ENCODE data around the gene ZNF544. TPM values are rescaled to one million over a fixed set of nuclear protein-coding genes. Genes with fewer than 3 reads are reported as not detected.
"Not testable (repeated sequence)": the region's sequence is repeated elsewhere in the genome, so short reads cannot be mapped to it uniquely, and the experiment has no call there.

ZNF544 gene
- total RNA-seq, 2 donors from 2014 or later: 30.1 to 38.4 TPM

DNA sequence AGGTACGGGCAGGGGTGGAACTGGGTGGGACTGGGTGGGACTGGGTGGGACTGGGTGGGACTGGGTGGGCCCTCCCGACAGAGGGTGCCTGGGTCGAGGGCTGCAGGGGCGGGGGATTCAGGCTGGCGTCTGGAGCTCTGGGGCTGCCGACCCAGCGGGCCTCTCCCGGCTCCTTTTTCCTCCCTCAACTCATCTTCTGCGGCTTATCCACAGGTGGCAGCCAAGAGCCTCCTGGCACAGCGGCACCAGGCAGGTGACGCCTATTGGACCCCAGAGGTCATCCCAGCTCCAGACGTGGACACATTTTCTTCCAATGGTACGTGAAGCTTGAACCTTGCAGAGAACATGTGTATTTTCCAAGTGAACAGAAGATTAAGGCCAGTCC lies 533 bp downstream of the ZNF544 start:
- Histone ChIP-seq H3K9me3 (peaks cover 0 to 47% of the 10 kb centered on the region in 2 donors), H3K36me3 (peaks cover 38% of the 10 kb centered on the region), H3K27ac (peak overlapping the region; percentile 76 to 85), H3K4me3 (peak overlapping the region; percentile 63 to 89), H3K4me1 (peaks cover 0 to 17% of the 10 kb centered on the region in 2 donors), H3K27me3 (no peaks in the 10 kb centered on the region)
- TF ChIP-seq, protein P1, sequence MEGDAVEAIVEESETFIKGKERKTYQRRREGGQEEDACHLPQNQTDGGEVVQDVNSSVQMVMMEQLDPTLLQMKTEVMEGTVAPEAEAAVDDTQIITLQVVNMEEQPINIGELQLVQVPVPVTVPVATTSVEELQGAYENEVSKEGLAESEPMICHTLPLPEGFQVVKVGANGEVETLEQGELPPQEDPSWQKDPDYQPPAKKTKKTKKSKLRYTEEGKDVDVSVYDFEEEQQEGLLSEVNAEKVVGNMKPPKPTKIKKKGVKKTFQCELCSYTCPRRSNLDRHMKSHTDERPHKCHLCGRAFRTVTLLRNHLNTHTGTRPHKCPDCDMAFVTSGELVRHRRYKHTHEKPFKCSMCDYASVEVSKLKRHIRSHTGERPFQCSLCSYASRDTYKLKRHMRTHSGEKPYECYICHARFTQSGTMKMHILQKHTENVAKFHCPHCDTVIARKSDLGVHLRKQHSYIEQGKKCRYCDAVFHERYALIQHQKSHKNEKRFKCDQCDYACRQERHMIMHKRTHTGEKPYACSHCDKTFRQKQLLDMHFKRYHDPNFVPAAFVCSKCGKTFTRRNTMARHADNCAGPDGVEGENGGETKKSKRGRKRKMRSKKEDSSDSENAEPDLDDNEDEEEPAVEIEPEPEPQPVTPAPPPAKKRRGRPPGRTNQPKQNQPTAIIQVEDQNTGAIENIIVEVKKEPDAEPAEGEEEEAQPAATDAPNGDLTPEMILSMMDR (IDR thresholded peaks at IDR 0.05): no peak
- DNase-seq (ENCODE audit: low spot score): no peak

DNA sequence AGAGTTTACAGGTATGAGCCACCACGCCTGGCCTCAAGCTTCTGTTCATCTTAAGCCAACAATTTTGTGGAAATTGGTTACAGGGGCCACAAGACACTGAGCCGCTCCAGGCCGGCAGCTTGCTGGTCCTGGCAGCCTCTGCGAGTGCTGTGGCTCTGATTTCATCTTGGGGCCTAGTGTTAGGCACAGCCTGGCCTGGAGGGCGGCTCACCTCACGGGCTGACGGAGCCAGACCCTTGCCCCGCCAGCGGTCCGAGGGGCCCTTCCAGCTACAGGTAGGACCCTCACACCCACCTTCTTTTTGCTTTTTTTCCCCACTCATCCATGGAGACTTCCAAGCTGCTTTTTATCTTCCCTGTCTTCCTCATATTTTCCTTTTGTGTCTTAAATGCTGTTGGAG lies 8.6 kb downstream of the ZNF544 start:
- H3K36me3 ChIP-seq: peaks cover 82% of the 10 kb centered on the region
- TF ChIP-seq, protein P1 (IDR thresholded peaks at IDR 0.05): no peak
- peaks cover 4 to 91% of the 10 kb centered on the region in 2 donors for H3K9me3 ChIP-seq
- DNase-seq (ENCODE audit: low spot score): no peak
- H3K4me3 ChIP-seq: no peak overlapping the region
- no peaks in the 10 kb centered on the region for H3K4me1 ChIP-seq
- no peaks in the 10 kb centered on the region for H3K27me3 ChIP-seq
- H3K27ac ChIP-seq: no peak overlapping the region

DNA sequence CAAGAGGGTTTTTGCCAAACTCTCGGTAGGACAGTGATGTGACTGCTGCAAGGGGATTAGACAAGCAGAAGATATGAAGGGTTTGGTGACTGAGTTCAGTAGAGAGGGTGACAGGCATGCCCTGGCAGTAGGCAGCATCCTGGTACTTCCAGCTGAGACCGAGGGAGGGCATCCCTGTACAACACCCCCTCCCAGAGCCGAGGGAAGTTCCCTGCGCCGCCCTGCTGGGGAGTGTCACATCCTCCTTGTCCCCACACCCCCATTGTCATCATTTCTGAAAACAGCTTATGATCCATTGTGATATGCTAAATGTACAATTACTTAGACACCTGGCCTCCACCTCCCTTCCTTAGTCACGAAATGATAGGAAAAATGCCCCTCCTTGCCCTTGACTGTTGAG lies 14.6 kb downstream of the ZNF544 start:
- H3K4me1 ChIP-seq: no peaks in the 10 kb centered on the region
- no peak overlapping the region for H3K27ac ChIP-seq
- no peak overlapping the region for H3K4me3 ChIP-seq
- H3K36me3 ChIP-seq: peaks cover 91% of the 10 kb centered on the region
- DNase-seq (ENCODE audit: low spot score): no peak
- H3K27me3 ChIP-seq: no peaks in the 10 kb centered on the region
- peaks cover 17 to 100% of the 10 kb centered on the region in 2 donors for H3K9me3 ChIP-seq
- TF ChIP-seq, protein P1 (IDR thresholded peaks at IDR 0.05): no peak

DNA sequence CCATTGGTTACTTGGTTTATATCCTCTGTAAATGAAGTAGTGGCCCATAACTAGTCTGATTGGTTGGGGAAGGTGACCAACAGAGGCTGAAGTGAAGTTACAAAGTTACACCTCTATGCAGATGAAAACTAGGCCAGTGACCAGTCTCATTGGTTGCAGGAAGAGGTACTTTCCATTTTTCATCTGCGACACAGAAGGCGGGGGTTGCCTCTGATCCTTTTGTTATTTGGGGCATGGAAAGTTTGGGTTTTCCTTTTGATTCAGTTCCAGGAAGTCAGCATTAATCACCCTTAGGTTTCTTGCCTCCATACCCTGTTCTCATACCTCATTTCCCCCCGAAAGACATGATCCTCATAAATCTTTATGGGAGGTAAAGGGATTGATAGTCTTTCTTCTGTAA lies 20.2 kb downstream of the ZNF544 start:
- peaks cover 44 to 100% of the 10 kb centered on the region in 2 donors for H3K9me3 ChIP-seq
- H3K27me3 ChIP-seq: no peaks in the 10 kb centered on the region
- DNase-seq (ENCODE audit: low spot score): no peak
- TF ChIP-seq, protein P1 (IDR thresholded peaks at IDR 0.05): no peak
- peaks cover 98% of the 10 kb centered on the region for H3K36me3 ChIP-seq
- no peak overlapping the region for H3K27ac ChIP-seq
- H3K4me3 ChIP-seq: no peak overlapping the region
- H3K4me1 ChIP-seq: no peaks in the 10 kb centered on the region

DNA sequence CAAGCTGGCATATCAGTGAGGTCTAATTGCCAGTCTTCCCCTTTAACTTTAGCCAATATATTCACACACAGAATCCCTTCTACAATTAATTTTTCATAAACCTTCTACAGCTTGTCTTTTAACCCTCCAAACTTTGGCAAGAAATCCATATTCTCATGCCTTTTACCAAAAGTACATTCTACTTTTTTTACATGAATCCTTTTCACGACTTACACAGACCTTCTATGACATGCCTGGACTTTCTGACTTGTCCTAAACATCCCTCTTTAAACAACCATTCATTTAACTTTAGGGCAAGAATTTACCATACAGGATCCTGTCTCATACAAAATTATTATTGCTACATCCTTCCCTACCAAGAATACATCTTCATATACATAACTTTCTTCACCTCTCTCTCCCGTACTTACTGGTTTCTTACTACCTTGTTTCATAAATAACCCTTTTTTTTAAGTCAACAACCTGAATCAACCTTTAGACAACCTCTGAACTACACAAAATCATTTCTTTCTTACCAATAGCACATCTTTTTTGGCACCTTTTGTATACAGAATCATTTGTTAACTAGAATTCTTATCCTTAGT lies 23.5 kb downstream of the ZNF544 start:
- H3K9me3 ChIP-seq: peaks cover 61 to 100% of the 10 kb centered on the region in 2 donors

DNA sequence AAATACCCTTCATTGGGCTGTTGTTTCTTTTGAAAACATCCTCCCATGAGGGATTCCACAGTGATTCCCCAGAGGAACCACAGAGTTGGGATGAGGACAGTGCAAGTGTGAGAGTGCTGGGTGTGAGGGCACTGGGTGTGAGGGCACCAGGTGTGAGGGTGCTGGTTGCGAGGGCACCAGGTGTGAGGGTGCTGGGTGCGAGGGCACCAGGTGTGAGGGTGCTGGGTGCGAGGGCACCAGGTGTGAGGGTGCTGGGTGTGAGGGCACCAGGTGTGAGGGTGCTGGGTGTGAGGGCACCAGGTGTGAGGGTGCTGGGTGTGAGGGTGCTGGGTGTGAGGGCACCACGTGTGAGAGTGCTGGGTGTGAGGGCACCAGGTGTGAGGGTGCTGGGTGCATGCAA lies 29.5 kb downstream of the ZNF544 start:
- H3K4me3 ChIP-seq, H3K27me3 ChIP-seq: not testable (repeated sequence)
- H3K36me3 ChIP-seq: peaks cover 100% of the 10 kb centered on the region

More for the DNA sequence above, 23.5 kb downstream of the ZNF544 start:
- H3K27ac ChIP-seq: no peak overlapping the region
- H3K4me1 ChIP-seq: no peaks in the 10 kb centered on the region
- H3K4me3 ChIP-seq: no peak overlapping the region
- DNase-seq (ENCODE audit: low spot score): no peak
- no peaks in the 10 kb centered on the region for H3K27me3 ChIP-seq
- TF ChIP-seq, protein P1 (IDR thresholded peaks at IDR 0.05): no peak
- peaks cover 98% of the 10 kb centered on the region for H3K36me3 ChIP-seq

More for the DNA sequence above, 29.5 kb downstream of the ZNF544 start:
- peaks cover 86 to 100% of the 10 kb centered on the region in 2 donors for H3K9me3 ChIP-seq
- not testable (repeated sequence) for H3K27ac ChIP-seq; DNase-seq (ENCODE audit: low spot score); H3K4me1 ChIP-seq

All from right atrium auricular region (tissue), 2 donors.